Neuronal stem cell (in vitro differentiated cells): ENCODE measurements around the gene CRYBA2.

ENCODE experiments used
- DNase-seq: peaks from one replicate; pipeline ENCODE4 v3.0.0-alpha.2; 2013; ENCODE audit warnings: low spot score
- H2AFZ ChIP-seq: one replicate; pipeline ENCODE4 v1.6.1; 2013; ENCODE audit warnings: mild to moderate bottlenecking, low read length, inconsistent platforms
- H2AK5ac ChIP-seq: 2 replicates; pipeline ENCODE4 v1.6.1; 2013; ENCODE audit warnings: low read depth, mild to moderate bottlenecking, inconsistent platforms, low read length, moderate library complexity, mixed read lengths
- H2BK120ac ChIP-seq: 2 replicates; pipeline ENCODE4 v1.6.1; 2013; ENCODE audit warnings: low read depth, mild to moderate bottlenecking, inconsistent platforms, low read length, moderate library complexity, mixed read lengths
- H2BK12ac ChIP-seq: one replicate; pipeline ENCODE4 v1.6.1; 2013; ENCODE audit warnings: low read length, inconsistent platforms
- H2BK15ac ChIP-seq: 2 replicates; pipeline ENCODE4 v1.6.1; 2013; ENCODE audit warnings: mild to moderate bottlenecking, low read length, inconsistent platforms, mixed read lengths
- H2BK5ac ChIP-seq: one replicate; pipeline ENCODE4 v1.6.1; 2013; ENCODE audit warnings: inconsistent platforms, mild to moderate bottlenecking, low read length, moderate library complexity
- H3K14ac ChIP-seq: one replicate; pipeline ENCODE4 v1.6.1; 2013; ENCODE audit warnings: low read length, inconsistent platforms
- H3K18ac ChIP-seq: 2 replicates; pipeline ENCODE4 v1.6.1; 2013; ENCODE audit warnings: low read length, inconsistent platforms
- H3K23ac ChIP-seq: 2 replicates; pipeline ENCODE4 v1.6.1; 2013; ENCODE audit warnings: low read depth, mild to moderate bottlenecking, mixed read lengths, low read length, inconsistent platforms; ENCODE audit not compliant: poor library complexity
- H3K27ac ChIP-seq: replicated peaks from 3 replicates; pipeline ENCODE4 v1.5.1; 2013; ENCODE audit warnings: low read length, inconsistent platforms
- H3K27me3 ChIP-seq, 3 experiments: 2 replicates each; pipeline ENCODE4 v1.6.1; 2013; ENCODE audit warnings: low read length in 3 of 3, mild to moderate bottlenecking in 2 of 3, inconsistent platforms in 1 of 3, low read depth in 1 of 3, mixed read lengths in 1 of 3, moderate library complexity in 1 of 3; ENCODE audit not compliant: control insufficient read depth in 3 of 3, insufficient read depth in 3 of 3
- H3K36me3 ChIP-seq, 2 donors: replicated peaks in 1 of 2; 2 replicates each; pipeline ENCODE4 v1.6.1; 2013; ENCODE audit warnings: low read length in 2 of 2; ENCODE audit not compliant: control insufficient read depth in 2 of 2, insufficient read depth in 2 of 2
- H3K4ac ChIP-seq: 2 replicates; pipeline ENCODE4 v1.6.1; 2013; ENCODE audit warnings: inconsistent platforms, mild to moderate bottlenecking, low read length, moderate library complexity
- H3K4me1 ChIP-seq, 2 donors: 1 replicate in 1 of 2; 2 replicates in 1 of 2; pipeline ENCODE4 v1.6.1; 2013; ENCODE audit warnings: low read length in 2 of 2, low read depth in 1 of 2; ENCODE audit not compliant: control insufficient read depth in 2 of 2, insufficient read depth in 1 of 2
- H3K4me2 ChIP-seq: one replicate; pipeline ENCODE4 v1.6.1; 2013; ENCODE audit warnings: mild to moderate bottlenecking, low read length, inconsistent platforms; ENCODE audit not compliant: insufficient read depth, poor library complexity, severe bottlenecking
- H3K4me3 ChIP-seq, 2 donors: 2 replicates each; pipeline ENCODE4 v1.5.1; 2013; ENCODE audit warnings: low read length in 2 of 2, mild to moderate bottlenecking in 2 of 2, inconsistent platforms in 1 of 2, moderate library complexity in 1 of 2
- H3K79me1 ChIP-seq: one replicate; pipeline ENCODE4 v1.6.1; 2013; ENCODE audit warnings: low read depth, mild to moderate bottlenecking, inconsistent platforms, low read length, moderate library complexity
- H3K9ac ChIP-seq: one replicate; pipeline ENCODE4 v1.6.1; 2013; ENCODE audit warnings: mild to moderate bottlenecking, low read depth, low read length, inconsistent platforms; ENCODE audit not compliant: poor library complexity
- H3K9me3 ChIP-seq, 2 donors: replicated peaks in 1 of 2; 2 replicates each; pipeline versions ENCODE3 to v1.6.1; 2013; ENCODE audit warnings: low read length in 2 of 2, mild to moderate bottlenecking in 2 of 2, inconsistent platforms in 1 of 2, low read depth in 1 of 2, mixed read lengths in 1 of 2, moderate library complexity in 1 of 2; ENCODE audit not compliant: control insufficient read depth in 2 of 2, insufficient read depth in 1 of 2
- H4K8ac ChIP-seq: one replicate; pipeline ENCODE4 v1.6.1; 2013; ENCODE audit warnings: low read depth, mild to moderate bottlenecking, inconsistent platforms, low read length, moderate library complexity
- H4K91ac ChIP-seq: one replicate; pipeline ENCODE4 v1.6.1; 2013; ENCODE audit warnings: low read length, low read depth, mild to moderate bottlenecking, inconsistent platforms; ENCODE audit not compliant: poor library complexity
- WGBS, 2 donors: extraction: QIAGEN DNeasy Blood & Tissue Kit; methylation state at CpG; one replicate each; pipeline ENCODE4 v1.1.7; 2013; ENCODE audit warnings: missing lambda C conversion rate in 2 of 2, mixed read lengths in 1 of 2; ENCODE audit not compliant: insufficient read length in 2 of 2, insufficient replicate concordance in 1 of 2; ENCODE audit errors: extremely low coverage in 2 of 2; 5-methylcytosine and 5-hydroxymethylcytosine counted together

CRYBA2 gene

GRCh38 chr2:218986148-218986761 lies 7.0 kb downstream of the CRYBA2 start:
- no peak overlapping the region for H2BK120ac ChIP-seq
- no CpG with 5 or more reads among the region's 4 CpGs for WGBS, 2 donors
- peaks cover 0 to 11% of the 10 kb centered on the region in 2 donors for H3K9me3 ChIP-seq
- peaks cover 2% of the 10 kb centered on the region for H3K79me1 ChIP-seq
- no peak overlapping the region for H2AFZ ChIP-seq
- H3K9ac ChIP-seq, result no peak overlapping the region
- no peak overlapping the region for H3K4me3 ChIP-seq
- H3K27ac ChIP-seq, result no peak overlapping the region
- H3K18ac ChIP-seq, result no peak overlapping the region
- H4K91ac ChIP-seq, result no peak overlapping the region
- DNase-seq, result no peak
- no peak overlapping the region for H4K8ac ChIP-seq
- peaks cover 60 to 99% (median 98%) of the 10 kb centered on the region in 3 experiments for H3K27me3 ChIP-seq
- no peak overlapping the region for H3K23ac ChIP-seq
- H2BK15ac ChIP-seq, result no peak overlapping the region
- no peak overlapping the region for H3K14ac ChIP-seq
- H3K4ac ChIP-seq, result no peak overlapping the region
- H2BK12ac ChIP-seq, result no peak overlapping the region
- H3K36me3 ChIP-seq, result no peaks in the 10 kb centered on the region
- H3K4me1 ChIP-seq, result peaks cover 0 to 5% of the 10 kb centered on the region in 2 donors
- H2BK5ac ChIP-seq, result no peak overlapping the region
- H2AK5ac ChIP-seq, result no peak overlapping the region
- no peak overlapping the region for H3K4me2 ChIP-seq

GRCh38 chr2:218985325-218986091 lies 7.7 kb downstream of the CRYBA2 start:
- H2BK5ac ChIP-seq, result no peak overlapping the region
- no peak overlapping the region for H3K4me3 ChIP-seq
- no peak overlapping the region for H3K27ac ChIP-seq
- H4K8ac ChIP-seq, result no peak overlapping the region
- peak overlapping the region; percentile 24 for H3K4me2 ChIP-seq
- no peak overlapping the region for H3K14ac ChIP-seq
- H3K9ac ChIP-seq, result no peak overlapping the region
- H3K4ac ChIP-seq, result no peak overlapping the region
- no peak for DNase-seq
- H3K18ac ChIP-seq, result no peak overlapping the region
- H3K79me1 ChIP-seq, result peaks cover 2% of the 10 kb centered on the region
- no peak overlapping the region for H2BK120ac ChIP-seq
- no peak overlapping the region for H2AK5ac ChIP-seq
- no peaks in the 10 kb centered on the region for H3K36me3 ChIP-seq
- no peak overlapping the region for H2BK15ac ChIP-seq
- no peak overlapping the region for H3K23ac ChIP-seq
- H2AFZ ChIP-seq, result no peak overlapping the region
- WGBS, 2 donors, result no CpG with 5 or more reads among the region's 49 CpGs
- H4K91ac ChIP-seq, result no peak overlapping the region
- H3K4me1 ChIP-seq, result peaks cover 0 to 5% of the 10 kb centered on the region in 2 donors
- H2BK12ac ChIP-seq, result no peak overlapping the region
- H3K9me3 ChIP-seq, result peaks cover 0 to 8% of the 10 kb centered on the region in 2 donors
- H3K27me3 ChIP-seq, result peaks cover 60 to 98% (median 97%) of the 10 kb centered on the region in 3 experiments

GRCh38 chr2:218985021-218985324 lies 8.2 kb downstream of the CRYBA2 start, which contains the start of gene FEV:
Gene FEV, minus strand, starts transcription at chr2:218985184. Its CDS starts 109 bp downstream, at chr2:218985075.
- H3K14ac ChIP-seq, result no peak within 1 kb of the TSS
- no peak within 1 kb of the TSS for H2BK120ac ChIP-seq
- no peaks in the 10 kb centered on the region for H3K36me3 ChIP-seq

More at GRCh38 chr2:218985021-218985324, 8.2 kb downstream of the CRYBA2 start, which contains the start of gene FEV:
- Histone ChIP-seq H3K4me1 (peaks cover 0 to 7% of the 10 kb centered on the region in 2 donors), H3K23ac (peak within 1 kb of the TSS; percentile 36), H3K27me3 (peaks cover 56 to 98% (median 96%) of the 10 kb centered on the region in 3 experiments), H2BK5ac (no peak within 1 kb of the TSS), H3K4me2 (peak within 1 kb of the TSS; percentile 24), H2AK5ac (no peak within 1 kb of the TSS), H3K4ac (no peak within 1 kb of the TSS), H3K9ac (no peak within 1 kb of the TSS), H3K18ac (peak within 1 kb of the TSS; percentile 59), H2BK12ac (no peak within 1 kb of the TSS), H3K9me3 (peaks cover 0 to 8% of the 10 kb centered on the region in 2 donors), H4K8ac (no peak within 1 kb of the TSS), H4K91ac (no peak within 1 kb of the TSS), H3K79me1 (peaks cover 2% of the 10 kb centered on the region), H2BK15ac (peak within 1 kb of the TSS; percentile 39), H3K4me3 (no peak within 1 kb of the TSS), H3K27ac (no peak within 1 kb of the TSS), H2AFZ (peak within 1 kb of the TSS; percentile 77)
- WGBS, 2 donors, result no CpG with 5 or more reads among the region's 32 CpGs
- DNase-seq, result no peak
